IMR-90 (cell line): Measurements from ENCODE around the gene TEX48. TPM values are rescaled to one million over a fixed set of nuclear protein-coding genes. Genes with fewer than 3 reads are reported as not detected.

Experiments
- ATAC-seq: fragments of 200-7000 bp; cut with Tn5 transposase; 2 replicates; pipeline ENCODE4 v1.9.1; 2020; ENCODE audit warnings: low read depth, mild to moderate bottlenecking, moderate library complexity
- BruUV-seq: library from RNA; stranded (reverse); fragments of 400-500 nt; replicated peaks from 2 replicates; lab custom pipeline; 2021; lab: Mats Ljungman, UMichigan
- CTCF ChIA-PET: fragments of 300-600 bp; formaldehyde crosslinking; extraction: SDS; loops from one replicate; lab custom pipeline; 2021; ENCODE audit warnings: antibody characterized with exemption; lab: Yijun Ruan, JAX
- POLR2A ChIA-PET: fragments of 300-600 bp; sonication (Branson Sonifier 250); formaldehyde crosslinking; loops from one replicate; lab custom pipeline; 2022; ENCODE audit warnings: antibody characterized with exemption; ENCODE audit not compliant: unreplicated experiment; lab: Charles Lee
- DNase-seq: peaks from one replicate; pipeline ENCODE4 v3.0.0; 2013
- H2AFZ ChIP-seq: replicated peaks from 2 replicates; pipeline ENCODE3; 2013; ENCODE audit warnings: low read length, mild to moderate bottlenecking; ENCODE audit not compliant: poor library complexity
- H2AK5ac ChIP-seq: 2 replicates; pipeline ENCODE4 v1.6.1; 2013; ENCODE audit warnings: low read depth, low read length, inconsistent platforms
- H2AK9ac ChIP-seq: replicated peaks from 2 replicates; pipeline ENCODE3; 2013; ENCODE audit warnings: mild to moderate bottlenecking, low read depth, low read length, moderate library complexity; ENCODE audit not compliant: poor library complexity
- H2BK120ac ChIP-seq: 2 replicates; pipeline ENCODE4 v1.6.1; 2013; ENCODE audit warnings: low read depth, low read length, inconsistent platforms
- H2BK15ac ChIP-seq: 3 replicates; pipeline ENCODE4 v1.6.1; 2013; ENCODE audit warnings: low read depth, low read length, inconsistent platforms
- H2BK20ac ChIP-seq: 2 replicates; pipeline ENCODE4 v1.6.1; 2013; ENCODE audit warnings: low read depth, mild to moderate bottlenecking, inconsistent platforms, low read length, moderate library complexity
- H2BK5ac ChIP-seq: 2 replicates; pipeline ENCODE4 v1.6.1; 2013; ENCODE audit warnings: mild to moderate bottlenecking, low read depth, low read length, inconsistent platforms; ENCODE audit not compliant: poor library complexity, severe bottlenecking
- H3K14ac ChIP-seq: replicated peaks from 2 replicates; pipeline ENCODE4 v1.6.1; 2013; ENCODE audit warnings: low read depth, low read length, inconsistent platforms
- H3K18ac ChIP-seq: 2 replicates; pipeline ENCODE4 v1.6.1; 2013; ENCODE audit warnings: low read depth, low read length, control low read depth
- H3K23ac ChIP-seq: 2 replicates; pipeline ENCODE4 v1.6.1; 2013; ENCODE audit warnings: low read depth, low read length, inconsistent platforms
- H3K27ac ChIP-seq: 2 replicates; pipeline ENCODE4 v1.5.1; 2013; ENCODE audit warnings: mild to moderate bottlenecking, control low read depth, low read length; ENCODE audit not compliant: insufficient read depth
- H3K27me3 ChIP-seq: 2 replicates; pipeline ENCODE4 v1.6.1; 2013; ENCODE audit warnings: low read length; ENCODE audit not compliant: control insufficient read depth, insufficient read depth
- H3K36me3 ChIP-seq: 2 replicates; pipeline ENCODE4 v1.6.1; 2013; ENCODE audit warnings: low read length, mixed read lengths; ENCODE audit not compliant: control insufficient read depth, insufficient read depth
- H3K4ac ChIP-seq: 2 replicates; pipeline ENCODE4 v1.6.1; 2013; ENCODE audit warnings: low read depth, low read length, inconsistent platforms
- H3K4me1 ChIP-seq: 2 replicates; pipeline ENCODE4 v1.6.1; 2013; ENCODE audit warnings: low read length, mixed read lengths; ENCODE audit not compliant: control insufficient read depth, insufficient read depth
- H3K4me2 ChIP-seq: 2 replicates; pipeline ENCODE4 v1.6.1; 2013; ENCODE audit warnings: low read depth, mild to moderate bottlenecking, control low read depth, low read length, moderate library complexity
- H3K4me3 ChIP-seq: 2 replicates; pipeline ENCODE4 v1.5.1; 2013; ENCODE audit warnings: low read depth, mild to moderate bottlenecking, control low read depth, low read length, moderate library complexity; ENCODE audit not compliant: insufficient read depth
- H3K56ac ChIP-seq: 2 replicates; pipeline ENCODE4 v1.6.1; 2013; ENCODE audit warnings: low read length, inconsistent platforms; ENCODE audit not compliant: insufficient read depth; ENCODE audit errors: extremely low read depth
- H3K79me1 ChIP-seq, 2 experiments: 2 replicates each; pipeline ENCODE4 v1.6.1; 2013; ENCODE audit warnings: low read length in 2 of 2, inconsistent platforms in 1 of 2, low read depth in 1 of 2
- H3K9ac ChIP-seq: 2 replicates; pipeline ENCODE4 v1.6.1; 2013; ENCODE audit warnings: low read depth, low read length, control low read depth
- H3K9me1 ChIP-seq: 2 replicates; pipeline ENCODE4 v1.6.1; 2013; ENCODE audit warnings: low read length, inconsistent platforms; ENCODE audit not compliant: insufficient read depth
- H3K9me3 ChIP-seq: 2 replicates; pipeline ENCODE4 v1.6.1; 2013; ENCODE audit warnings: low read length; ENCODE audit not compliant: control insufficient read depth, insufficient read depth
- H4K20me1 ChIP-seq: 2 replicates; pipeline ENCODE4 v1.6.1; 2013; ENCODE audit warnings: low read length, inconsistent platforms; ENCODE audit not compliant: insufficient read depth
- H4K5ac ChIP-seq: 2 replicates; pipeline ENCODE4 v1.6.1; 2013; ENCODE audit warnings: mild to moderate bottlenecking, low read depth, low read length, control low read depth
- H4K8ac ChIP-seq, 2 experiments: 2 replicates each; pipeline ENCODE4 v1.6.1; 2013; ENCODE audit warnings: low read depth in 2 of 2, low read length in 2 of 2, control low read depth in 1 of 2, inconsistent platforms in 1 of 2
- H4K91ac ChIP-seq: 2 replicates; pipeline ENCODE4 v1.6.1; 2013; ENCODE audit warnings: low read depth, low read length, inconsistent platforms; ENCODE audit not compliant: insufficient read depth
- CHD1 ChIP-seq: IDR thresholded peaks from 2 replicates; pipeline ENCODE4 v1.6.1; 2012; ENCODE audit warnings: low read depth, low read length, improper control_type of control experiment
- MAZ ChIP-seq: IDR thresholded peaks from 2 replicates; pipeline ENCODE4 v1.6.1; 2012; ENCODE audit warnings: low read depth, mild to moderate bottlenecking, low read length, improper control_type of control experiment, moderate library complexity, borderline replicate concordance
- NFE2L2 ChIP-seq: fragments of 150-350 bp; IDR thresholded peaks from 2 replicates; pipeline ENCODE4 v1.6.1; 2016; ENCODE audit warnings: low read depth, mild to moderate bottlenecking, low read length
- RAD21 ChIP-seq: IDR thresholded peaks from 2 replicates; pipeline ENCODE4 v1.6.1; 2012; ENCODE audit warnings: low read length, improper control_type of control experiment
- WGBS, 2 experiments: methylation state at CpG; one replicate each; pipeline versions ENCODE4 v1.1.5 to v1.1.7; 2013; ENCODE audit warnings: missing lambda C conversion rate in 2 of 2; ENCODE audit not compliant: insufficient read length in 1 of 2; ENCODE audit errors: extremely low coverage in 2 of 2; 5-methylcytosine and 5-hydroxymethylcytosine counted together
- dilution Hi-C: fragments of 300-500 bp; cut with HindIII; formaldehyde crosslinking; loops from one replicate; pipeline ENCODE4 v1.14.3; 2018; ENCODE audit warnings: low sequenced_read_pairs; ENCODE audit not compliant: unreplicated experiment
- in situ Hi-C: fragments of 300-500 bp; cut with MboI; formaldehyde crosslinking; loops from 3 replicates; pipeline ENCODE4 v1.14.3; 2019; ENCODE audit warnings: low sequenced_read_pairs, inconsistent platforms, mixed read lengths
- intact Hi-C: fragments of 100-400 bp; cut with micrococcal nuclease; formaldehyde crosslinking; loops from 2 replicates; pipeline ENCODE4 v1.10.0; 2022
- polyA plus RNA-seq, 3 experiments: library from polyadenylated mRNA; depleted of rRNA; stranded (reverse); fragments of >200 nt; gene quantifications; 2 replicates each; pipeline ENCODE4 v1.2.3, GENCODE V29; 2012; ENCODE audit warnings: low replicate concordance in 1 of 3
- total RNA-seq: library from RNA; depleted of rRNA; stranded (reverse); fragments of >200 nt; gene quantifications from 2 replicates; pipeline ENCODE4 v1.2.3, GENCODE V29; 2012
- TF ChIP-seq, protein P1 (sequence below): fragments of 150-350 bp; IDR thresholded peaks from 2 replicates; pipeline ENCODE4 v1.6.1; 2017; ENCODE audit warnings: mild to moderate bottlenecking, antibody characterized with exemption, low read length, low read depth
- TF ChIP-seq, protein P2 (sequence below): conservative IDR thresholded peaks from 2 replicates; pipeline ENCODE4 v1.5.1; 2012; ENCODE audit warnings: mild to moderate bottlenecking, low read depth, low read length, improper control_type of control experiment

The TEX48 gene
- total and polyA plus RNA-seq, 2 of the 4 experiments (the other 2 are of a cell fraction) = not detected

GRCh38 chr9:114619191-114619761, 62.7 kb downstream of the TEX48 start:
- no peak overlapping the region for H2BK120ac ChIP-seq
- 100% methylated on average over 5 of the region's 13 CpGs; no CpG with 5 or more reads in 1 of the 2 experiments for WGBS, 2 experiments
- ChIA-PET POLR2A (no interaction called here), CTCF (no interaction called here)
- H3K9me1 ChIP-seq = peaks cover 14% of the 10 kb centered on the region
- no peak overlapping the region for H3K27ac ChIP-seq
- no peak overlapping the region for H2AK9ac ChIP-seq
- H3K23ac ChIP-seq = peak overlapping the region; percentile 33; the same call in 1 of the 2 replicates
- BruUV-seq = no TSS peak
- H3K18ac ChIP-seq = no peak overlapping the region
- dilution Hi-C loops = no loop called here
- H3K4me1 ChIP-seq = peaks cover 8% of the 10 kb centered on the region
- no peak overlapping the region for H2BK20ac ChIP-seq
- DNase-seq (no peak), ATAC-seq (no peak)
- H4K20me1 ChIP-seq = peaks cover 10% of the 10 kb centered on the region; the same call in 1 of the 2 replicates
- H3K9me3 ChIP-seq = no peaks in the 10 kb centered on the region
- H3K14ac ChIP-seq = no peak overlapping the region
- intact Hi-C loops = no loop called here
- H3K56ac ChIP-seq = no peak overlapping the region
- no peak overlapping the region for H2AK5ac ChIP-seq
- H2BK5ac ChIP-seq = no peak overlapping the region
- TF ChIP-seq, protein P1, sequence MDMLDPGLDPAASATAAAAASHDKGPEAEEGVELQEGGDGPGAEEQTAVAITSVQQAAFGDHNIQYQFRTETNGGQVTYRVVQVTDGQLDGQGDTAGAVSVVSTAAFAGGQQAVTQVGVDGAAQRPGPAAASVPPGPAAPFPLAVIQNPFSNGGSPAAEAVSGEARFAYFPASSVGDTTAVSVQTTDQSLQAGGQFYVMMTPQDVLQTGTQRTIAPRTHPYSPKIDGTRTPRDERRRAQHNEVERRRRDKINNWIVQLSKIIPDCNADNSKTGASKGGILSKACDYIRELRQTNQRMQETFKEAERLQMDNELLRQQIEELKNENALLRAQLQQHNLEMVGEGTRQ = no peak
- TF ChIP-seq MAZ = no peak
- TF ChIP-seq RAD21 = no peak
- TF ChIP-seq, protein P2, sequence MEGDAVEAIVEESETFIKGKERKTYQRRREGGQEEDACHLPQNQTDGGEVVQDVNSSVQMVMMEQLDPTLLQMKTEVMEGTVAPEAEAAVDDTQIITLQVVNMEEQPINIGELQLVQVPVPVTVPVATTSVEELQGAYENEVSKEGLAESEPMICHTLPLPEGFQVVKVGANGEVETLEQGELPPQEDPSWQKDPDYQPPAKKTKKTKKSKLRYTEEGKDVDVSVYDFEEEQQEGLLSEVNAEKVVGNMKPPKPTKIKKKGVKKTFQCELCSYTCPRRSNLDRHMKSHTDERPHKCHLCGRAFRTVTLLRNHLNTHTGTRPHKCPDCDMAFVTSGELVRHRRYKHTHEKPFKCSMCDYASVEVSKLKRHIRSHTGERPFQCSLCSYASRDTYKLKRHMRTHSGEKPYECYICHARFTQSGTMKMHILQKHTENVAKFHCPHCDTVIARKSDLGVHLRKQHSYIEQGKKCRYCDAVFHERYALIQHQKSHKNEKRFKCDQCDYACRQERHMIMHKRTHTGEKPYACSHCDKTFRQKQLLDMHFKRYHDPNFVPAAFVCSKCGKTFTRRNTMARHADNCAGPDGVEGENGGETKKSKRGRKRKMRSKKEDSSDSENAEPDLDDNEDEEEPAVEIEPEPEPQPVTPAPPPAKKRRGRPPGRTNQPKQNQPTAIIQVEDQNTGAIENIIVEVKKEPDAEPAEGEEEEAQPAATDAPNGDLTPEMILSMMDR = no peak
- TF ChIP-seq CHD1 = no peak
- no peak for TF ChIP-seq NFE2L2
- H3K79me1 ChIP-seq = peaks cover 4 to 6% of the 10 kb centered on the region in 2 experiments
- H2BK15ac ChIP-seq = no peak overlapping the region
- peaks cover 3% of the 10 kb centered on the region; the same call in 1 of the 2 replicates for H3K36me3 ChIP-seq
- no peak overlapping the region for H3K4me2 ChIP-seq
- in situ Hi-C loops = no loop called here
- H3K9ac ChIP-seq = no peak overlapping the region
- H4K8ac ChIP-seq = no peak overlapping the region
- no peaks in the 10 kb centered on the region for H3K27me3 ChIP-seq
- no peak overlapping the region for H2AFZ ChIP-seq
- no peak overlapping the region for H3K4ac ChIP-seq
- no peak overlapping the region for H3K4me3 ChIP-seq
- no peak overlapping the region for H4K5ac ChIP-seq
- no peak overlapping the region for H4K91ac ChIP-seq
